ENCODE measurements around the gene GPR137. TPM values are rescaled to one million over a fixed set of nuclear protein-coding genes. Genes with fewer than 3 reads are reported as not detected.

GPR137 gene
- total RNA-seq, 6 experiments from 2014 or later, result 13.0 to 21.9 (median 17.8) TPM

- Histone ChIP-seq H3K27ac (no peak overlapping the region), H3K9me3 (no peaks in the 10 kb centered on the region), H3K36me3 (no peaks in the 10 kb centered on the region), H3K4me1 (peaks cover 0 to 31% (median 7%) of the 10 kb centered on the region in 4 donors), H3K4me3 (no peak overlapping the region), H3K27me3 (peaks cover 0 to 44% of the 10 kb centered on the region in 2 donors)
- DNase-seq (no peak), ATAC-seq (no peak)
- intact Hi-C loops (cut with DNase I), result no loop called here
- TF ChIP-seq POLR2A (IDR thresholded peaks at IDR 0.05), result no peak
- TF ChIP-seq CTCF (IDR thresholded peaks at IDR 0.05), result no peak
- WGBS (ENCODE audit: insufficient coverage, low coverage, low lambda C conversion rate, missing lambda C conversion rate), result 67% methylated on average over 1 of the region's 4 CpGs
Measured at GRCh38 chr11:64295760-64296159, 10.1 kb downstream of the GPR137 start.

- DNase-seq (no peak), ATAC-seq (no peak)
- H3K4me3 ChIP-seq, result no peak overlapping the region
- no peak overlapping the region for H3K27ac ChIP-seq
- H3K4me1 ChIP-seq, result peaks cover 0 to 32% (median 7%) of the 10 kb centered on the region in 4 donors
- no peaks in the 10 kb centered on the region for H3K9me3 ChIP-seq
- H3K36me3 ChIP-seq, result no peaks in the 10 kb centered on the region
- TF ChIP-seq CTCF (IDR thresholded peaks at IDR 0.05) (no peak), POLR2A (IDR thresholded peaks at IDR 0.05) (no peak)
- no CpG with 5 or more reads among the region's 1 CpG for WGBS (ENCODE audit: insufficient coverage, low coverage, low lambda C conversion rate, missing lambda C conversion rate)
- intact Hi-C loops (cut with DNase I), result no loop called here
- peaks cover 0 to 44% of the 10 kb centered on the region in 2 donors for H3K27me3 ChIP-seq
Measured at GRCh38 chr11:64296236-64296635, 10.6 kb downstream of the GPR137 start.

GRCh38 chr11:64296830-64297698, 11.4 kb downstream of the GPR137 start:
- H3K9me3 ChIP-seq, result no peaks in the 10 kb centered on the region
- peaks cover 0 to 44% of the 10 kb centered on the region in 2 donors for H3K27me3 ChIP-seq
- no peak for TF ChIP-seq POLR2A (IDR thresholded peaks at IDR 0.05)
- no peak for TF ChIP-seq CTCF (IDR thresholded peaks at IDR 0.05)
- intact Hi-C loops (cut with DNase I), result no loop called here
- no peak overlapping the region for H3K4me3 ChIP-seq
- H3K4me1 ChIP-seq, result peaks cover 0 to 24% (median 7%) of the 10 kb centered on the region in 4 donors
- DNase-seq, result no peak
- 7% methylated on average over 3 of the region's 34 CpGs for WGBS (ENCODE audit: insufficient coverage, low coverage, low lambda C conversion rate, missing lambda C conversion rate)
- no peak overlapping the region for H3K27ac ChIP-seq
- no peak for ATAC-seq
- no peaks in the 10 kb centered on the region for H3K36me3 ChIP-seq

GRCh38 chr11:64297699-64298358, 12.2 kb downstream of the GPR137 start:
- DNase-seq (no peak), ATAC-seq (no peak)
- 23% methylated on average over 11 of the region's 18 CpGs for WGBS (ENCODE audit: insufficient coverage, low coverage, low lambda C conversion rate, missing lambda C conversion rate)
- Histone ChIP-seq H3K27ac (no peak overlapping the region), H3K4me1 (peaks cover 0 to 21% (median 7%) of the 10 kb centered on the region in 4 donors), H3K4me3 (no peak overlapping the region), H3K9me3 (no peaks in the 10 kb centered on the region), H3K27me3 (peaks cover 0 to 40% of the 10 kb centered on the region in 2 donors), H3K36me3 (no peaks in the 10 kb centered on the region)
- intact Hi-C loops (cut with DNase I), result no loop called here
- TF ChIP-seq CTCF (IDR thresholded peaks at IDR 0.05), result no peak
- no peak for TF ChIP-seq POLR2A (IDR thresholded peaks at IDR 0.05)

Data from right lobe of liver (tissue), 6 donors.